ENCODE measurements around the gene HDGF. TPM values are rescaled to one million over a fixed set of nuclear protein-coding genes. Genes with fewer than 3 reads are reported as not detected.

HDGF gene
- total and polyA plus RNA-seq, 2 experiments from 2014 or later: 106 to 251 TPM

- no peaks in the 10 kb centered on the region for H3K4me1 ChIP-seq (ENCODE audit: insufficient read depth)
- H3K9me2 ChIP-seq (ENCODE audit: insufficient read depth): no peaks in the 10 kb centered on the region
- peaks cover 86% of the 10 kb centered on the region for H3K36me3 Mint-ChIP-seq (ENCODE audit: low read depth)
- peaks cover 9% of the 10 kb centered on the region for H3K79me2 ChIP-seq (replicated peaks; ENCODE audit: insufficient read depth)
- peaks cover 4% of the 10 kb centered on the region for H3K27me3 Mint-ChIP-seq (ENCODE audit: insufficient read depth, low read depth, poor library complexity)
- no peak overlapping the region for H3K4me3 Mint-ChIP-seq
- peaks cover 42% of the 10 kb centered on the region for H3F3A ChIP-seq (replicated peaks; ENCODE audit: low read depth)
- no peak overlapping the region for H3K27ac Mint-ChIP-seq
- ATAC-seq (no peak), DNase-seq (ENCODE audit: low spot score) (no peak)
- no peak for TF ChIP-seq STAT1 (IDR thresholded peaks at IDR 0.05; ENCODE audit: unreplicated experiment)
- TF ChIP-seq ZNF114 (CRISPR knock-in tag; IDR thresholded peaks at IDR 0.05): no peak
- TF ChIP-seq CREB1 (CRISPR knock-in tag; IDR thresholded peaks at IDR 0.05; ENCODE audit: low read depth): no peak
- no peak for TF ChIP-seq ETS1 (IDR thresholded peaks at IDR 0.05)
- TF ChIP-seq NANOG (IDR thresholded peaks at IDR 0.05; ENCODE audit: borderline replicate concordance): no peak
- no peak overlapping the region for H2AFZ ChIP-seq
- H3K4me1 Mint-ChIP-seq: no peaks in the 10 kb centered on the region
- peaks cover 39% of the 10 kb centered on the region for H4K20me1 ChIP-seq (replicated peaks; ENCODE audit: insufficient read depth)
- H3K4me2 ChIP-seq: no peak overlapping the region
- no peaks in the 10 kb centered on the region for H3K27me3 ChIP-seq (ENCODE audit: insufficient read depth)
- no peak overlapping the region for H3K27ac ChIP-seq (ENCODE audit: low read depth)
- H3K36me3 ChIP-seq (ENCODE audit: insufficient read depth): peaks cover 55% of the 10 kb centered on the region
- H3K9me3 Mint-ChIP-seq: no peaks in the 10 kb centered on the region
- H3K4me3 ChIP-seq: no peak overlapping the region
Measured at GRCh38 chr1:156794506-156795373, 43.3 kb upstream of the HDGF start.

GRCh38 chr1:156789621-156790318 is 38.3 kb upstream of the HDGF start:
- peaks cover 73% of the 10 kb centered on the region for H3K36me3 Mint-ChIP-seq (ENCODE audit: low read depth)
- H3K4me3 Mint-ChIP-seq: no peak overlapping the region
- no peaks in the 10 kb centered on the region for H3K4me1 Mint-ChIP-seq
- no peak overlapping the region for H3K27ac ChIP-seq (ENCODE audit: low read depth)
- ATAC-seq (no peak), DNase-seq (ENCODE audit: low spot score) (no peak)
- H3K9me3 Mint-ChIP-seq: no peaks in the 10 kb centered on the region
- H3K27me3 Mint-ChIP-seq (ENCODE audit: insufficient read depth, low read depth, poor library complexity): peaks cover 4% of the 10 kb centered on the region
- no peaks in the 10 kb centered on the region for H3K27me3 ChIP-seq (ENCODE audit: insufficient read depth)
- peaks cover 22% of the 10 kb centered on the region for H3K79me2 ChIP-seq (replicated peaks; ENCODE audit: insufficient read depth)
- H4K20me1 ChIP-seq (replicated peaks; ENCODE audit: insufficient read depth): peaks cover 48% of the 10 kb centered on the region
- H2AFZ ChIP-seq: no peak overlapping the region
- no peaks in the 10 kb centered on the region for H3K4me1 ChIP-seq (ENCODE audit: insufficient read depth)
- H3K4me3 ChIP-seq: no peak overlapping the region
- H3K4me2 ChIP-seq: no peak overlapping the region
- H3K36me3 ChIP-seq (ENCODE audit: insufficient read depth): peaks cover 52% of the 10 kb centered on the region
- no peaks in the 10 kb centered on the region for H3K9me2 ChIP-seq (ENCODE audit: insufficient read depth)
- H3K27ac Mint-ChIP-seq: no peak overlapping the region
- H3F3A ChIP-seq (replicated peaks; ENCODE audit: low read depth): peaks cover 20% of the 10 kb centered on the region
- TF ChIP-seq REST (IDR thresholded peaks at IDR 0.05; ENCODE audit: unreplicated experiment): no peak
- no peak for TF ChIP-seq ETS1 (IDR thresholded peaks at IDR 0.05)
- no peak for TF ChIP-seq POLR2AphosphoS5 (IDR thresholded peaks at IDR 0.05; ENCODE audit: low read depth)
- TF ChIP-seq STAT1 (IDR thresholded peaks at IDR 0.05; ENCODE audit: unreplicated experiment): no peak
- no peak for TF ChIP-seq CREB1 (CRISPR knock-in tag; IDR thresholded peaks at IDR 0.05; ENCODE audit: low read depth)

Measured in GM23338 (cell line).